ENCODE results near the gene NSFL1C.

DNA sequence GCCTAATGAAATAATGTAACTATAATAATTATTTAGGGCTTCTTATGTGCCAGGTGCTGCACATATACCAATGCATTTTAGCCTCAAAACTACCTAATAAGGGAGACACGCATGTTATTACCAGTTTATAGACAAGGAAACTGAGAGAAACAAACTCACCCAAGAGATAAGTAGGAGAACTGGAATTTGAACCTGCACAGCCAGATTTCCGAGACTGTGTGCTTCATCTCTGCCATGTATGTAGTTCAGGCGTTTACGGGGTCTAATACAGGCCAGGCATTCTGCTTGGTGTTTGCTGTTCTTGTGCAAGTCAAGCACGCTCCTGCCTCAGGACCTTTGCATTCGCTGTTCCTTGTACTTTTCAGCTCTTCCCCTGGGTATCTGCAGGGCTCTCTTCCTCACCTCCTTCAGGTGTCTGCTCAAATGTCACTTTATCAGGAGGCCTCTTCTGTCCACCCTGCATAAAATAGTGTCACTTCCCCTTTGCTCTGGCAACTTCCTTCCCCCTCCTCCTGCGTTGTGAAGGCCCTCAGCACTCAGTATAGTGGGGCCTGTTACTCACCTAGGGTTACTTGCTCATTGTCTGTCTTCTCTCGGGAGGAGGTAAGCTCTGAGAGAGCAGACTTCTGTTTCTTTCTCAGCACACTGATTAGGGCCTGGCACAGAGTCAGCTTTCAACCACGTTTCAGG is 6.1 kb upstream of the NSFL1C start:
- TF ChIP-seq, protein P1, sequence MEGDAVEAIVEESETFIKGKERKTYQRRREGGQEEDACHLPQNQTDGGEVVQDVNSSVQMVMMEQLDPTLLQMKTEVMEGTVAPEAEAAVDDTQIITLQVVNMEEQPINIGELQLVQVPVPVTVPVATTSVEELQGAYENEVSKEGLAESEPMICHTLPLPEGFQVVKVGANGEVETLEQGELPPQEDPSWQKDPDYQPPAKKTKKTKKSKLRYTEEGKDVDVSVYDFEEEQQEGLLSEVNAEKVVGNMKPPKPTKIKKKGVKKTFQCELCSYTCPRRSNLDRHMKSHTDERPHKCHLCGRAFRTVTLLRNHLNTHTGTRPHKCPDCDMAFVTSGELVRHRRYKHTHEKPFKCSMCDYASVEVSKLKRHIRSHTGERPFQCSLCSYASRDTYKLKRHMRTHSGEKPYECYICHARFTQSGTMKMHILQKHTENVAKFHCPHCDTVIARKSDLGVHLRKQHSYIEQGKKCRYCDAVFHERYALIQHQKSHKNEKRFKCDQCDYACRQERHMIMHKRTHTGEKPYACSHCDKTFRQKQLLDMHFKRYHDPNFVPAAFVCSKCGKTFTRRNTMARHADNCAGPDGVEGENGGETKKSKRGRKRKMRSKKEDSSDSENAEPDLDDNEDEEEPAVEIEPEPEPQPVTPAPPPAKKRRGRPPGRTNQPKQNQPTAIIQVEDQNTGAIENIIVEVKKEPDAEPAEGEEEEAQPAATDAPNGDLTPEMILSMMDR (IDR thresholded peaks at IDR 0.05) = no peak
- no peak for TF ChIP-seq POLR2A (IDR thresholded peaks at IDR 0.05)
